Ecto neural progenitor cell (in vitro differentiated cells): Measurements from ENCODE around the gene SLC44A5.

Experiments used
- DNase-seq: peaks from one replicate; pipeline ENCODE4 v3.0.0-alpha.2; 2018; ENCODE audit warnings: low spot score

Gene SLC44A5

GRCh38 chr1:75588779-75589475, 22.0 kb downstream of the SLC44A5 start:
- no peak for DNase-seq

DNA sequence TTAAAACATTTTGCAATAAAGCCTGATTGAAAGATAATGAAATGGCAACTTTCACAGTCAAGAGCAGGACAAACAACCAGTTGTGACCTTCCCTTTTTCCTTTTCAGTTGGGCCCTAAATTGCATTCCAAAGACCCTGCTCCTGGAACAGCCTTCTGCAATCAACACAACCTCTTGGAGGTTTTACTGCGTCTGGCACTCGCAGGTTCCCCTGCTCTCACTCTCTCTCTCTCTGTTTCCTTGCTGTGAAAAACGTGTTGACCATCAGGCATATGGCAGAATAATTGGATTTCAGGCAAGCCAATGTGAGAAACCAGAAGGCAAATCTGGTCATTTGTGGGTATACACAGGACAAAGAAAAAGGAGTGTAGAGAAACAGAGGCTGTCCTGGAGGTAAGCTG, 23.2 kb downstream of the SLC44A5 start:
- DNase-seq: no peak

DNA sequence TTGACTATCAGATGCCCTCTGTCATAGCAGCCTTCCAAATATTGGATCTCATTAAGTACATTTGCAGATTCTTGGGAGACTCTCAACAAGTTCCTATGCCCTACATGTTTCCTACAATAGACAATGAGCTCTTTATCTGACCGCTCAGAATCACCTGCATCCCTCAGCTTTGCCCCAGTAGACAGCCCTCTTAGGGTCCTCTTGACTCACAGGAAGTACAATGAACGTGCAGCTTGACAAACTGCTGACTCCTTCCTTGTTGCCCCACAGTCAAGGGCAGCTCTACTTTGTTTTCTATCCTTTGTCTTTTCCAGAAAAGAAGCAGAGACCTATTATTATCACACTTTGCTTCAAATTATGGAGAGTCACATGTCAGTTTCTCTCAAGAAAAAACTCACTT, 27.6 kb downstream of the SLC44A5 start:
- no peak for DNase-seq

GRCh38 chr1:75582725-75583261, 28.1 kb downstream of the SLC44A5 start:
- DNase-seq: no peak

GRCh38 chr1:75579046-75579445, 31.9 kb downstream of the SLC44A5 start:
- DNase-seq: no peak

GRCh38 chr1:75575837-75576236, 35.1 kb downstream of the SLC44A5 start:
- no peak for DNase-seq

DNA sequence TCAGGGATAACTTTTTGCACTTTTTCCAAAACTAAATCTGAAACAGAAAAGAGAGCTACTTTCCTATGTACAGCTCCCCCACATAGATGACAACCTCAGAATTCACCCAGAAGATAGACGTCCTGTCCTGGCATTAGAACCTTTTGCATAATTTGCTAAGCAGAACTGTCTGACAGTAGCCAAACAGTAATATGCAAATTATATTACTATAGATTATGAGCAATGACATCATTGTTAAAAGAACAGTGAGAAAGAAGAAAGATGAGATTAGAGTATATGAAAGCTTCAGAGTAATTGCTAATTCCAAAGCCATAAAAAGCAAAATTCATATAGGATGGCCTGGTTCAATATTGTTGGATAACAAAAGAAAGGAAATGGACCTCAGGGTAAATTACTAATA, 43.7 kb downstream of the SLC44A5 start:
- no peak for DNase-seq

DNA sequence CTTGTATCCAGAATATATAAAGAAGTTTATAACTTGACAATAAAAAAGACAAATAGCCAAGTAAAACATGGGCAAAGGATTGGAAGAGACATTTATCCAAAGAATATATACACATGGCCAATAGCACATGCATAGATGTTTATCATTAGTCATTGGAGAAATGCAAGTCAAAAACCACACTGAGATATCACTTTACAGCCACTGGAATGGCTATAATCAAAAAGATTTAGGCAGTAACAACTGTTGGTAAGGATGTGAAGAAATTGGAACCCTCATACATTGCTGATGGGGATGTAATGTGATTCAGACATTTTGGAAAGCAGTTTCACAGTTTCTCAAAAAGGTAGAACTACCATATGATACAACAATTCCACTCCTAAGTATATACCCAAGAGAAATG, 51.1 kb downstream of the SLC44A5 start:
- no peak for DNase-seq

DNA sequence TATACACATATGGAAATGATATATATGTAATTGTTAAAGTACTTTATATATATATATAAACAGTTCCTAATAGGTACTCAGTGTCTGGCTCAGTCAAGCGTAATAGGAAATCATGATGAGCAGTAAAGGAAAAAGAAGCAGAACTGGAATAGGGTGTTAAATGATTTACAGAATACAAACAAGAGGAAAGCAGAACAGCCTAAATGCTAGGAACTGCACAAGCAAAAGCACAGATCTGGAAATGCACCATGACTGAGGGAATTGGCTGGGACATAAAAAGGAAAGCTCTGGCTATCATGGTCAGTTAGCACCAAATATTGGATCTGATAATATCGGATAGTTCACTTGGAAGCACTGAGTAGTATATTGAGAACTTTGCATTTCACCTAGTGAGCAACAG, 51.8 kb downstream of the SLC44A5 start:
- DNase-seq: no peak

DNA sequence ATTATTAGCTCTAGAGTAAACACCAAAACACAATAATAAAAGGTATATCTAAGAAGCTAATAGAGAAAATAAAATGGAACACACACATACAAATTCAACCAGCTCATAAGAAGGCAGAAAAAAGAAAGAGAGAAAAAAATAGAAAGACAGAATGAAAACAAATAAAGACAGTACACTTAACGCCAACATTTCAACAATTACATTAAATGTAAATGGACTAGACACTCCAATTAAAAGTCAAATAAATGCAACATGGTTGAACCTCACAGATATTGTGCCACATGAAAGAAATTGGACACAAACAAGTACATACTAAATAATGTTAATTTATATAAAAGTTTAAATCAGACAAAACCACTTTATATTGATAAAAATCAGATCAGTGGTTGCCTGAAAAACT, 56.0 kb downstream of the SLC44A5 start:
- no peak for DNase-seq

- no peak for DNase-seq
Measured at GRCh38 chr1:75554181-75554580, 56.7 kb downstream of the SLC44A5 start.

GRCh38 chr1:75550559-75550958, 60.4 kb downstream of the SLC44A5 start:
- no peak for DNase-seq

DNA sequence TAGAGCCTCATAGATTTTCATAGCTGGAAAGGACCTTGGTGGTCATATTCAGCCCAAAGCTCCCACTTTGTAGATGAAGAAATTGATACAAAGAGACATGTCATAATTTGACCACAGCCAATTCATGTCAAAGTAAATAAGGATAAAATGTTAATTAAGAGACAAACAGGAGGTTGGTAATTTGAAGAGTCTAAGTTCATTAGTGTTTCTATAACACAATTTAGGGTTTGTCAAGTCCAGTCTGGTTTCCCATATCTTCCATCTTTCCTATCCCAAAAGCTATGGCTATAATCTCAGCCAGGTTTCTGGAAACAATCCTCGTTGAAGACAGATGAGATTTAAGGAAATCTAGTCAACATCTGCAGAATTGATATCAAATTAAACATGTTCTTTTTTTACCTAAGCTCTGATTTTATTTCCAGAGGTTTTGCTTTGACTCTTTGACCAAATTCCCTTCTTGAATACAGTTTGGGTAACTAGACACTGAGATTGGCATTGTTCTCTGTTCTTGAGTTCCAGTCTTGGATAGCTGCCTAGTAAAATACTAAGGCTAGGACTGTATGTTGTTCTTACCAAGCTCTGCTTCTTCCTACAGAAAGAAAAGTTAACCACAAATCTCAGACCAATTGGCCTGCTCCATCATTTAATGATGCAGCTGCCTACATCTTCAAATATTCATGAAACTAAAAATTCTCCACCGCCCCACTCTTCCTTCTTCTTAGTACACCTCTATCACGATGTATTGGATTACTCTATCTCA, 62.0 kb downstream of the SLC44A5 start:
- no peak for DNase-seq

DNA sequence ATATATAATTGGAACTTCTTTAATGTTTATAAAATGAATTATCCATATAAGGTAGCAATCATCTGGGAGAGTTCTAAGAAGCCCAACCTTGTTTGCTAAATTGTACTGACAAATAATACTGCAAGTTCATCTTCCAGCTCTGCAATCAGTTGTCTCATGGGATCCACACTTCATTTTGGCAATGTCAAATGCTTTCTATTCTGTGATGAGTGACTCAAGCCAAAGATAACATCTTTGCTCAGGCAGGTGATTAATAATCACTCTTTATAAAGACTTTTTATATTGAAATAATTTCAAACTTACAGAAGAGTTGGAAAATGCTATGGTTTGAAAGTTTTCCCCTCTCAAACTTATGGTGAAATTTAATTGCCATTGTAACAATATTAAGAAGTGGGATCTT, 67.2 kb downstream of the SLC44A5 start:
- no peak for DNase-seq

DNA sequence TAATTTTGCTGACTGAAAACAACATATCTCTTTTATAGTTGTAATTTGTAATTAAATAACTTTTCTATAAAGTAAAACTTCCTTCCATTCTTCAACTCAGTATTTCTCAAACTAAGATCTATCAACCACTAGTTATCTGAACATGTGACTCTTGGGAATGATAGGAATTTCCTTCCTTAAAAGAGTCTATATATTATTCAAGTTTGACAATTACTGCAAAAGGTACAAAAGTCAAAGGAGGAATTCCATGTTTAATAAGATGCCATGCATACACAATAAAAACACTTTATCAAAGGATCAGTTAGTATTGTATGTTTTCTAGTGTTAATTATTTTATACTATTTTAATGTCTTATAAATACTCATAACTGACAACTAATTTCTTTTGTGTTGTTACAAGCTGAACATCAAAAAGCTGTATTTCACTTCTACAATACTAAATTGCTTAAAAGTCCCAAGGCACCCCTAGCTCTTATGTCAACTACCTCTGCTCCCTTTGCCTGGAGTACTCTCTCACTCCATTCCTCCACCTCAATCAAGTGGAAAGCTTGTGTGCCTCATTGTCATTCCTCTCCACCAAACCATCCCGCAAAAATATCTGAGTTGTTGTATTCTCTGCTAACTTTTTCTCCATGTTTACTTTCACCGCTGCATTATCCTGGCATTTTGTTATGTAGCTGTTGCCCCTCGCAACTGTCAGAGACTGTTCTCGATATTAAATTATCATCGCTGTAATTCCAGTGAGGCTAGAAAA, 67.9 kb downstream of the SLC44A5 start:
- no peak for DNase-seq

DNA sequence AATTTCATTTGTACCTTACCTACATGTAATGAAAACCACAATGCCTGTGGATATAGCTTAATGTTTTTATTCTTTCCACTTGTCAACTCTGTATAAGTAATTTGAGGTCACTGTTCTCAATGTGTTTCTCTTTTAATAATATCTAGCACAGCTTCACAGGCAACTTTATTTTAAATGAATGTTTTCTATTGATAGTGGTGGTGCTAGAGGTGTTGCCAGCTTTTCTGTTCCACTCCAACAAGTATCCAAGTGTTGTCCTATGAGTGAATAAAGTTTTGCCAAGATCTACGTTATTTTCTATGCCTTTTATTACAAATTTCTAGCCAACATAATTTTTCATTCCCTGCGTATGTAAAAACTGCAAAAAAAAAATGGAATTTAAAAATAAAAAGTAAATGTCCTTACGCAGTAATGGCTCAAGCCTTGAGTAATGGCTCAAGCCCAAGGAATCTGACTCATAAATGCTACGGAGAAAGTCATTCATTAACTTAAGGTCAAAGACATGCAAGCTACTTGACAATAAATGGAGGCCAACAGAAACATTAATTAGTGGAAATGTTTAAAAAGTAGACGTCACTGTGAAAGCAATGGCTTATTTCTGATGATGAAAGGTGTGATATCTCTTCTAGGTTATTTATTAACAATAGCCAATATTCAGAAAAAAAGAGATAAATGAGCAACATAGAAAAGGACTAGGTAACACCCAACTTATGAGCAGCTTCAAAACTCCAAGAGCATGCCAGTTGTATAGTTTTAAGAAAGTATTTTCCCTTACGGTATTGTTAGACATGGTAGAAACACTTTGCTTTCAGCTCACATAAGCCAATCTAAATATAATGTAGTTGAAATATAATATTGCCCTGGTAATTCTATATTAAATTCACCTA, 71.4 kb downstream of the SLC44A5 start:
- DNase-seq: no peak

DNA sequence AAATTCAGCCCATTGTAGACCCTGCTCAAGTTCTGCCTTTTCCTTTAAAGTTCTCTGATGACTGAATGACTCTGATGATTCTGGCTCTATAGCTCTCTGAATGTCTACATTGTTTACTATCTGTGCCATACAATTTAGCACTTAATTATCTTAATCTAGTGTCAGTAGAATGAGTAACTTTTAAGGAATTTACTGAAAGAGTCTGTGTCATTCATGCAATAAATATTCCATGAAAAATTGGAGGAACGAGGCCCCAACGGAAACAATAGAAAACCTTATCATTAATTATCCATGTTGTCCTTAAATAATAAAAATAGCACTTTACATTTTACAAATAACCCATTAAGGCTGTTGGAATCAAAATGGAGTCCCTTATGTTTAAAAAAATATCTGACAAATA, 77.8 kb downstream of the SLC44A5 start:
- no peak for DNase-seq

DNA sequence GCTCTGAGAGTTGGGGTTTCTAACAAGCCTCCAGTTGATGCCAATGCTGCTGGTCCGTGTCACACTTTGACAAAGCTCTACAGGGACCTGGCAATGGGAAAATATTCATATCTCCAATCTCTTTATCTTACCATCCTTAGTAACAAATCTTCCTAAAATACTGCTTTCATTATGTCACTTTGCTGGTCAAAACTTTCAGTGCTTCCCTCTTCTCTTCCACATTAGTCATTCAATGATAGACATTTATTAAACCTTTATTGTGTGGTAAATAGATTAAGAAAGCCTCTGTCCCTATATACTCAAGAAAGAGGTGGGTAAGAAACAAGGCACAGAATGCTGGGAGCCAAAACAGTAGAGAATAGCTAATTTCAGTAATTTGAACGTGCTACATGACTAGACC, 79.3 kb downstream of the SLC44A5 start:
- DNase-seq: no peak

DNA sequence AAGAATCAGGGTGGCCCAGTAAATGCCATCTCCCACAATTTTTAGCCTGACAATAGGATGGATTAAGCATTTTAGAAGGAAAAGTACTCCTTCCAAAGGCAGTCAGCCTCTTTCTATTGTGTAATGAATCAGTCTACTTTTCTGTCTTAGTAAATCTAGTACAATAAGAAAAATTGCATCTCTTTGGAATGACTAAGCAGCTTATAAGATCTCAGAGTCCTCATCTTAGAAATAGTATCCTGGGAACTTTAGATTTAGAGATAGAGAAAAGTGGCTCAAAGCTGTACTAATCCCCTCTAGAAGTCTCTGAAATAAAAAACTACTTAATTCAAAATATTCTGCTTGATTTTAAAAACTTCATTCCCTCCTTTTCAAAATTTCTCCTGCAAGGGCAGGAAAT, 81.4 kb downstream of the SLC44A5 start:
- DNase-seq: no peak

DNA sequence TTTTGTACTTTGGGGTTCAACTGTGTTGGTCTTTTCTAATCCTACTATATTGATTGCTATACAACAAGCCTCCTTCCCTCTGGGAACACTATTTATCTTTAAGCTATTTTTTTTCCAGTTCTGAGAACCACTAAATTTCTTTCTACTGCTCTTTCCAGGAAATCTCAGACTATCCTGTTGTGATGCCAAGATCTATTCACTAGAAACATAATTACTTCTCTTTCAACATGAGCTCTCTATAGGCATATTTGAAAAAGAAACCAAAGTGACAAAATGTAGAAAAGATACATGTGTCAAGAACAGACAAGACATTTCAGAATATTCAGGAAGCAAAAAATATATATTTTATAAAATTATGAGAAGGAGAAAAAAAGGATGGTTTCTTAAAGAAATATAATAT, 82.9 kb downstream of the SLC44A5 start:
- DNase-seq: no peak

- no peak for DNase-seq
Measured at GRCh38 chr1:75522389-75522788, 88.5 kb downstream of the SLC44A5 start.

DNA sequence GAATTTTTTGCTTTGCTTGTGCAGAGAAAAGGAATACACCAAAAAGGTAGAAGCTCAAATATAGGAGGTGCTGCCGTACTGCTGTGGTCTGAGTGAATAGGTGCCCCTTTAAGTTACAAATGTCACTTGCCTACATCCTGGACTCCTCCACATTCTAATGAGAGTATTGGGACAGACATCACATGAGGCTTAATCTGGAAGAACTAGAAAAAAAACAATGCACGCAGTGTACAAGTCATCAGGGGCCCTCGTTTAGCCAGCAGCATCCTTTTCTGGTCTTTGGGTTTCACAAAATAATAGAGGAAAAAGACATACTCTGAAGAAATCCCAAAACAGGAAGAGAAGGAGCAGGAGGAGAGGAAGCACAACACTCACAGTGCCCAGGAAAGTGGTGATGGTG, 89.3 kb downstream of the SLC44A5 start:
- no peak for DNase-seq
